ENCODE measurements around the gene TRAPPC5. TPM values are rescaled to one million over a fixed set of nuclear protein-coding genes. Genes with fewer than 3 reads are reported as not detected.
A peak's percentile ranks its signal among the peaks of the same experiment; 100 is the strongest.
"Not testable (repeated sequence)": the region's sequence is repeated elsewhere in the genome, so short reads cannot be mapped to it uniquely, and the experiment has no call there.

The TRAPPC5 gene
- total RNA-seq: 26.7 TPM

GRCh38 chr19:7680606-7681339, at the start of gene TRAPPC5:
TRAPPC5 (plus strand) TSS chr19:7680833; CDS start chr19:7682254, 1,421 bp downstream.
- peak; percentile 95 for DNase-seq

GRCh38 chr19:7631577-7631976, 49.1 kb upstream of the TRAPPC5 start:
- no peak for DNase-seq

- no peak for DNase-seq
Observed at GRCh38 chr19:7632340-7633203, 48.1 kb upstream of the TRAPPC5 start.

- DNase-seq: no peak
Observed at GRCh38 chr19:7633698-7634097, 46.9 kb upstream of the TRAPPC5 start, which contains the start of gene PCP2. PCP2 (minus strand) TSS chr19:7633719; CDS start chr19:7633457, 262 bp downstream.

- no peak for DNase-seq
Observed at GRCh38 chr19:7635670-7636069, 45.0 kb upstream of the TRAPPC5 start.

GRCh38 chr19:7636317-7636690, 44.3 kb upstream of the TRAPPC5 start:
- no peak for DNase-seq

- DNase-seq: peak; percentile 32
Observed at GRCh38 chr19:7636691-7637373, 43.8 kb upstream of the TRAPPC5 start, which contains the start of gene STXBP2. STXBP2 (plus strand) TSS chr19:7637110; CDS start chr19:7637150, 40 bp downstream.

GRCh38 chr19:7637374-7638256, 43.0 kb upstream of the TRAPPC5 start:
- no peak for DNase-seq

GRCh38 chr19:7638802-7639465, 41.7 kb upstream of the TRAPPC5 start:
- DNase-seq: no peak

- DNase-seq: no peak
Observed at GRCh38 chr19:7639863-7640348, 40.7 kb upstream of the TRAPPC5 start.

GRCh38 chr19:7640803-7641202, 39.8 kb upstream of the TRAPPC5 start:
- DNase-seq: no peak

GRCh38 chr19:7641290-7642276, 39.0 kb upstream of the TRAPPC5 start:
- no peak for DNase-seq

- no peak for DNase-seq
Observed at GRCh38 chr19:7642295-7643030, 38.2 kb upstream of the TRAPPC5 start.

- DNase-seq: no peak
Observed at GRCh38 chr19:7643031-7643415, 37.6 kb upstream of the TRAPPC5 start.

GRCh38 chr19:7643629-7644549, 36.7 kb upstream of the TRAPPC5 start:
- DNase-seq: not testable (repeated sequence)

- DNase-seq: no peak
Observed at GRCh38 chr19:7644550-7644877, 36.1 kb upstream of the TRAPPC5 start.

- no peak for DNase-seq
Observed at GRCh38 chr19:7645163-7645562, 35.5 kb upstream of the TRAPPC5 start.
